NCI-H2227 (cell line): ENCODE results near the gene ITPR2.

Source experiments
- DNase-seq: peaks from one replicate; lab custom pipeline; 2025; ENCODE audit not compliant: unreplicated experiment; lab: John Stamatoyannopoulos, UW

ITPR2 gene

DNA sequence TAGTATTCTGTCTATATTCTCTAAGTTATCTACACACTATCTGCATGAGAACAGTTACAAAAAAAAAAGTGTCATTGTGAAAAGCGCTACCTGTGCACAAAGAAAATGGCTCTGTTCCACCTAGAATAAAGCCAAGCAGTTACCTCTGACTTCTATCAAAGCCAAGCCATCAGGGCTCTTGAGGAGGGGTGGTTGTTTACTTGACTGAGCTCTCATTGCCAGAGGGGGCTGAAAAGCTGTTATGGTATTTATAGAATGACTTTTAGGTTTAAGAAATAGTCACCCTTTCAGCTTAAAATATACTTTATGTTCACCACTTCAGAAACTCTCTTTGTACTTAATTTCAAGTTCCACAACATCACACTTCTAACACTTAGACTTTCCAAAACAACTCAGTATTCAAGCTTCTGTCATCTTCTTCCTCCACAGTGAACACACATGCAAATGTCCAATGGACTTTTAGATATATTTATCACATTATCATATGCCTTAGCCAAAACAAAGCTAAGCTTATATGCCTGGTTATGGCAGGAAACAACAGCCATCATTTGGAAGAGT is 7.5 kb downstream of the ITPR2 start:
- DNase-seq = no peak

- no peak for DNase-seq
Measured at GRCh38 chr12:26823390-26823789, 9.6 kb downstream of the ITPR2 start.

DNA sequence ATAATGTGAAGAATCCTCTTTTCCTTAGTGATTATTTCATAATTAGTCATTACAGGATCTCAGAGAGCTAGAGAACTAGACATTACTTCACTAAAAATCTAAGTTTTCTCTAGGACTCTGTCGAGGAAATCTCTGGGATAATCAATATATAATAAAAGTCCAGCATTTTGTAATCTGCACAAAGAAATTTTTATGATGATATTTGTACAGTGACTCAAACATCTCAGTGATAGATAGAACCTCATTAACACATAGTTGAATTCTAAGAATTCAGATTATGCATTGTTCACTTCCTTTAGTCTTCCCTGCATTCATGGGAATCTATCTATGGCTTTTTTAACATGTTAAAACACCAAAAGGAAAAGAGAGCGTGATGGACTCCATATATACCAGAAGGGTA is 11.0 kb downstream of the ITPR2 start:
- DNase-seq = no peak

GRCh38 chr12:26821212-26821701 is 11.7 kb downstream of the ITPR2 start:
- no peak for DNase-seq

- no peak for DNase-seq
Measured at GRCh38 chr12:26818636-26819035, 14.4 kb downstream of the ITPR2 start.

- DNase-seq = no peak
Measured at GRCh38 chr12:26818201-26818600, 14.8 kb downstream of the ITPR2 start.

- no peak for DNase-seq
Measured at GRCh38 chr12:26817183-26817591, 15.8 kb downstream of the ITPR2 start.

DNA sequence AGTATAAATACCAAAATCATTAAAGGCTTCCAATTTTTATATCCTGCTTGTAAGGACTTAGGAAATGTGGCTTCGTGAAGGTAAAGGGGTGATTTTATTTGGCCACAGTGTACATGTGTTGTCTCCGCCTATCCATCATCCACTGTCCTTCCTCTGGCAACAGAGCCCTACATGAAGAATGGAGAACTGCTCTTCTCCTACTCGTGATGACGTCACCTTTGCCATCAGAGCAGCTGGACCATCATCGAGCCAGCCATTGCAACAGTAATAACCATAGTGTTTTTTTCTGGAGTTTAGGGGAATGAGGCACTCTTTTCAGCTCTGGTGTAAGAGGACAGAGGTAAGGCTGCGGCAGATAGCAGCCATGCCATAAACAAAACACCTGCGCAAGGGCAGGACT is 19.2 kb downstream of the ITPR2 start:
- DNase-seq = no peak

GRCh38 chr12:26810330-26810729 is 22.7 kb downstream of the ITPR2 start:
- no peak for DNase-seq

DNA sequence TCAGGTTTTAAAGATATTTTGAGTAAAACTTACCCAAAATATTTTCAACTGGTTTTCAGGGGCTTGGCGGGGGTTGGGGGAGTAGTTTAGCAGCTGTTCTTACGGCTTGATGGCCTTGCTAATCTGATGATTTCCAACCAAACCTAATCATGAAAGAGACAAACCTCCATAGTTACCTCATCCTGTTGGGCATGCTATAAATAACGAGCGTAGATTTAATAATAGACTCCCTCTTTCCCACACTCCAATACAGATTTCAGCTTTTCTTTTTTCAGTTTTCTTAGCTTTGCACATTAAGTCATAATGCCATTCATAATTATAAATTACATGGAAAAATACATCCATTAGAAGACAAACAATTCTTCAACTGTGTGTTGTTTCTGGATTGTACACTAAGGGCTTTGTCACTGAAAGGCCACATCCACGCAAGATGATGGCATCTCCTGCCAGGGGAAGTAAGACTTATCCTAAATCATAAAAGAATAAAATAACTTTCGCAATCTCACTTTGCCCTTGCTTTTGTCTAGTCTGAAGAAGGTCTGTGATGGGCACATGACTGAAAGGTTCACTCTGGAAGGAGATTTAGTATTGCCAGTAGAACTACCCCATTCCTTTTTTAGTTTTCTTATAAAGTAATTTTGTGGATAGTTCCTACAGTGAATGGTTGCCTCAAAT is 23.2 kb downstream of the ITPR2 start:
- no peak for DNase-seq

GRCh38 chr12:26808766-26809476 is 24.1 kb downstream of the ITPR2 start:
- DNase-seq = no peak

GRCh38 chr12:26807292-26807691 is 25.7 kb downstream of the ITPR2 start:
- no peak for DNase-seq

GRCh38 chr12:26806556-26806955 is 26.4 kb downstream of the ITPR2 start:
- no peak for DNase-seq

- no peak for DNase-seq
Measured at GRCh38 chr12:26805401-26805971, 27.5 kb downstream of the ITPR2 start.

- no peak for DNase-seq
Measured at GRCh38 chr12:26803552-26803951, 29.4 kb downstream of the ITPR2 start.

DNA sequence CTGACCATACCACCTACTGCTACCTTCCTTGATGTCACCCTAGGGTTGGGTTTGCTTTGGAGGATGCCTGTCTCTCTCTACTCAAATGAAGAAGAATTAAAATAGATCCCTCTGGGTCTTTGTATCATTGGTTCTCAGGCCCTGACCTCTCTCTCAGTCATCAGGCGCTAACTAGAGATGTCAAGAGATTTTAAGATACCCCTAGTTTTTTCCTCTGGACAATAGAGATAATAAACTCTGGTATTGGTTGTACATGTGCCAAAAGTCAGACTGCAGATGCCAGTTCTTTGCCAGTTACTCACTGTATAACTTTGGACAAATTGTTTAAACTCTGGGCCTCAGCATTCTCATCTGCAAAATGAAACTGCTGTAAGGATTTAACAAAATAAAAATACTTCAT is 31.5 kb downstream of the ITPR2 start:
- no peak for DNase-seq

DNA sequence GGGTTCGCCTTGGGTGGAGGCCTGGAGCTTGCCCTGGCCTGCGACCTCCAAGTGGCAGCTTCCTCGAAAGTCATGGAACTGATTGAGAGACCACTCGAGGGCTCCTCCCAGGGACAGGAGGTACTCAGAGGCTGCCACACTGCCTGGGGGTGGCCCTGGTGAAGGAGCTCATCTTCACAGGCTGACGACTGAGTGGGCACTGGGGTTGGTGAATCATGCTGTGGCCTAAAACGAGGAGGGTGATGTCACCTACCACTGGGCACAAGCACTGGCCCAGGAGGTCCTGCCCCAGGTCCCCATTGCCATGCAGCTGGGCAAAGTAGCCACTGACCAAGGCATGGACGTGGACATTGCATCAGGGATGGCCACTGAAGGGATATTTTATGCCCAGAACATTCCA is 32.1 kb downstream of the ITPR2 start:
- DNase-seq = no peak

DNA sequence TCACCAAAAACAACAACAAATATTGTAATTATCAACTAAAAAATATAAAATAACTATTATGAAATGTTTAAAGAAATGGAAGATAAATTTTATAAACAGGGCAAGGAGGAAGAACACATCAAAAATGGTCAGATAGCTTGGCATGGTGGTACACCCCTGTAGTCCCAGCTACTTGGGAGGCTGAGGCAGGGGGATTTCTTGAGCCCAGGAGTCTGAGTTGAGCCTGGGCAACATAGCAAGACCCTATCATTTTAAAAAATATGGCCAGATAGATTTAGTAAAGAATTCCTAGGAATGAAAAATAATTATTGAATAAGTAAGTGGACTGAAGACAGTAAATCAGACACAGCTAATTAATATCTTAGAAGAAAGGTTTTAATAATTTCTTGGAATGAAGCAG is 32.6 kb downstream of the ITPR2 start:
- no peak for DNase-seq

DNA sequence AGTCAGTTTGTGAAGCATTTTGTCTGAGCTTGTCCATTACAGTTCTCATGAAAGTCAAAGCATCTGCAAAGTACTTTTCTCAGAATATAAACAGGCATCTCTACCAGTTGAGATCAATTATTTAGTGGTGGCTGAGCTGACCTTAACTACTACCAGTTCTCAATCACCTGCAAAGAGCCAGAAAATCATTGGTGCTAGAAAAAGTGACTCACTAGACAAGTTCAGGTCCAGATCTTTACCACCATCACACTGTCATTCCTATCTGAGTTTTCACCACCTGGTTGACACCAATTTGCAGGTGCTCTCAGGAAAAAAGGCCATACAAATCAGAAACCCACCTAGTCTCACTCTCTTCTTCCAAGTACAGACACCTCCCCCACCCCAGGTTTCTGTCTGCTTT is 33.3 kb downstream of the ITPR2 start:
- DNase-seq = no peak

DNA sequence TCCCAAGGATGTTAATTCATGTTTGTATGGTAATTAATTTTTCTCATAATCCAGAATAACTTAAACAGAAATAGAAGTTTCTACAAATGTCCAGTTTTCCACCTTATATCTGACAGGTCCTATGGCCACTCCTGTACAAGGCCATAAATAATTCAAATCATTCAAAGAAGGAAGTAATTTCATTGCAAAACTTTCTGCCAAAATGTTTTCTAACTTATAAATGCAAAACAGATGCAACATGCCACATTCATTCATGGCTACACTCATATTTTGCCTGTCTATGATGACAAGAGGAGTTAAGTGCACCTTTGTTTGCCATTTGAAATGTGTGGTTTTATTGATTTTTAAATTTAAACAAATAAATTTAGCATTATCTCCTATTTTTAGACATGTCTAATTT is 34.4 kb downstream of the ITPR2 start:
- no peak for DNase-seq

DNA sequence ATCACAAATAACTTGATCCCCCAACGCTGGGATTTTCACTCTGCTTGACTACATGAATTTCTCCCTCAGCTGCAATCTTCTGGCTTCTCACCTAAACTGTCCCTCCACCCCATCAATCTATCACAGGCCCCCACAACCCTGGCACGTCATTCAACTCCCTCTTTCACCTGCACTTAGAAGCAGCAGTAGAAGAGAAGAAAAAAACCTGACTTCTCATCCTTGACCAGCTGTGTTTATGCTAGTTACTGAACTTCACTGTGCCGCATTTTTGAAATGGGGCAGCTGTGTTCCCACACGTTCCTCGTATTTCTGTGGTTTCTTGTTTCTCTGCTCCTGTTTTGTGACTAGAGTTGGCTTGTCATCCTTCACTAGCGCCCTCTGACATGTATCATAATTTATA is 35.0 kb downstream of the ITPR2 start:
- DNase-seq = no peak

DNA sequence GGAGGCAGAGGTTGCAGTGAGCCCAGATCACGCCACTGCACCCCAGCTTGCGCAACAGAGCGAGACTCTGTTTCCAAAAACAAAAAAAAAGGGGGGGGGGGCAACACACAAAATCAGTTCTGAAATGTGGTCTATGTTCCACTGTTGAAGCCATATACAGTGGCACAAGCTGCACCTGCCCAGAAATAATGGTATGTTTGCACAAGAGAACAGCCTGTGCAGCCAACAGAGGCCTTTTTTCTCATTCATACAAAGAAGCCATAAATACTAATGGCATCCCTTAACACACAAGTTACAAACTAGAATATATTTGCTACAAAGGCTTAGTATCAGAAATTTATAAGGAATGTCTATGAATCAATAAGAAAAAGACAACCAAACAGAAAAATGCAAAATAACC is 37.1 kb downstream of the ITPR2 start:
- no peak for DNase-seq
